Suprapubic skin (tissue), 4 donors: Measurements from ENCODE around the gene SHC4. TPM values are rescaled to one million over a fixed set of nuclear protein-coding genes. Genes with fewer than 3 reads are reported as not detected.

Experiments used
- DNase-seq, 2 donors: peaks; one replicate each; pipeline ENCODE4 v3.0.0-alpha.2; 2019; ENCODE audit warnings: low spot score in 2 of 2
- H3K27ac ChIP-seq: fragments of 200-600 bp; sonication (generic); one replicate; pipeline ENCODE4 v1.5.1; 2019
- H3K27me3 ChIP-seq: fragments of 200-600 bp; sonication (generic); one replicate; pipeline ENCODE4 v1.5.1; 2019
- H3K36me3 ChIP-seq: fragments of 200-600 bp; sonication (generic); one replicate; pipeline ENCODE4 v1.5.1; 2019
- H3K4me1 ChIP-seq: fragments of 200-600 bp; sonication (generic); one replicate; pipeline ENCODE4 v1.5.1; 2019
- H3K4me3 ChIP-seq: fragments of 200-600 bp; sonication (generic); one replicate; pipeline ENCODE4 v1.5.1; 2019; ENCODE audit warnings: mild to moderate bottlenecking
- H3K9me3 ChIP-seq: fragments of 200-600 bp; sonication (generic); one replicate; pipeline ENCODE4 v1.5.1; 2019
- EP300 ChIP-seq: sonication (generic); formaldehyde crosslinking; IDR thresholded peaks from one replicate; pipeline ENCODE4 v1.6.1; 2017; ENCODE audit warnings: antibody characterized with exemption
- POLR2A ChIP-seq, 2 donors: fragments of 450-650 bp; IDR thresholded peaks; one replicate each; pipeline ENCODE4 v1.6.1; 2017; ENCODE audit warnings: antibody characterized with exemption in 2 of 2, mild to moderate bottlenecking in 2 of 2, moderate library complexity in 2 of 2
- POLR2AphosphoS5 ChIP-seq, 3 donors: sonication (generic); formaldehyde crosslinking; IDR thresholded peaks; one replicate each; pipeline ENCODE4 v1.6.1; 2017; ENCODE audit warnings: antibody characterized with exemption in 3 of 3
- WGBS: methylation state at CpG from one replicate; pipeline ENCODE4 v1.1.5; 2018; 5-methylcytosine and 5-hydroxymethylcytosine counted together
- total RNA-seq, 4 donors: library from RNA; depleted of rRNA; stranded (reverse); fragments of >200 nt; gene quantifications; one replicate each; pipeline ENCODE4 v1.1.0, GENCODE V29; 2016
- TF ChIP-seq, protein P1 (sequence below), 2 donors: fragments of 200-600 bp in 1 of 2; fragments of 450-650 bp in 1 of 2; sonication (generic) in 1 of 2; IDR thresholded peaks; one replicate each; pipeline ENCODE4 v1.5.1; 2016 to 2019; ENCODE audit warnings: antibody characterized with exemption in 2 of 2, mild to moderate bottlenecking in 1 of 2, moderate library complexity in 1 of 2

Gene SHC4
- total RNA-seq, 4 donors from 2014 or later, result 1.4 to 2.5 (median 1.6) TPM

DNA sequence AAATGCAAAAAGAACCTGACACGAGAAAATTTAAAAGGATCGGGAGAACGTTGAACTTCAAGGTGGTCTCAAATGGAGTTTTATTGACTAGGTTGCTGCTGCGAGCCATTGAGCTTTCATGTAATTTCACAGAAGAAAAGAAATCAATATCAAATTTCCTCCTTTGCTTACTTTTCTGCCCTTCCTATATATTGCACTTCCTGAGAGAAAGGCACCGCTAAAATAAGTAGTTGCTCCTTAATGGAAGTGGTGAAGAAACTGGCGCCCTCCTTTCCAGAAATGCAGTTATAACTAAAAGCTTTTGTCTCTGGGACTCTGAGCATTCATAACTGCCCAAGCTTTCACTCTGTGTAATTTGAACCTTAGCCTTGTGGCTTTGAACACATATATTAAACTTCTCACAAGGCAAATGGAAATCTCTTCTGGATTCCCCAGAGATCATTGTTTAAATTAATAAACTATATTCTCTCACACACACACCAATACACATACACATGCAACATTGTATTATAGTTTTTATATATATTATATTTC, 72.4 kb downstream of the SHC4 start:
- no peak for TF ChIP-seq POLR2AphosphoS5 (IDR thresholded peaks at IDR 0.05)
- no peak for TF ChIP-seq EP300
- TF ChIP-seq, protein P1, sequence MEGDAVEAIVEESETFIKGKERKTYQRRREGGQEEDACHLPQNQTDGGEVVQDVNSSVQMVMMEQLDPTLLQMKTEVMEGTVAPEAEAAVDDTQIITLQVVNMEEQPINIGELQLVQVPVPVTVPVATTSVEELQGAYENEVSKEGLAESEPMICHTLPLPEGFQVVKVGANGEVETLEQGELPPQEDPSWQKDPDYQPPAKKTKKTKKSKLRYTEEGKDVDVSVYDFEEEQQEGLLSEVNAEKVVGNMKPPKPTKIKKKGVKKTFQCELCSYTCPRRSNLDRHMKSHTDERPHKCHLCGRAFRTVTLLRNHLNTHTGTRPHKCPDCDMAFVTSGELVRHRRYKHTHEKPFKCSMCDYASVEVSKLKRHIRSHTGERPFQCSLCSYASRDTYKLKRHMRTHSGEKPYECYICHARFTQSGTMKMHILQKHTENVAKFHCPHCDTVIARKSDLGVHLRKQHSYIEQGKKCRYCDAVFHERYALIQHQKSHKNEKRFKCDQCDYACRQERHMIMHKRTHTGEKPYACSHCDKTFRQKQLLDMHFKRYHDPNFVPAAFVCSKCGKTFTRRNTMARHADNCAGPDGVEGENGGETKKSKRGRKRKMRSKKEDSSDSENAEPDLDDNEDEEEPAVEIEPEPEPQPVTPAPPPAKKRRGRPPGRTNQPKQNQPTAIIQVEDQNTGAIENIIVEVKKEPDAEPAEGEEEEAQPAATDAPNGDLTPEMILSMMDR (IDR thresholded peaks at IDR 0.05), result no peak
- TF ChIP-seq POLR2A (IDR thresholded peaks at IDR 0.05), result no peak
- Histone ChIP-seq H3K4me3 (no peak overlapping the region), H3K4me1 (no peaks in the 10 kb centered on the region), H3K27ac (no peak overlapping the region), H3K27me3 (no peaks in the 10 kb centered on the region), H3K9me3 (no peaks in the 10 kb centered on the region), H3K36me3 (no peaks in the 10 kb centered on the region)
- 83% methylated on average over 6 of the region's 6 CpGs for WGBS
- DNase-seq, result no peak

DNA sequence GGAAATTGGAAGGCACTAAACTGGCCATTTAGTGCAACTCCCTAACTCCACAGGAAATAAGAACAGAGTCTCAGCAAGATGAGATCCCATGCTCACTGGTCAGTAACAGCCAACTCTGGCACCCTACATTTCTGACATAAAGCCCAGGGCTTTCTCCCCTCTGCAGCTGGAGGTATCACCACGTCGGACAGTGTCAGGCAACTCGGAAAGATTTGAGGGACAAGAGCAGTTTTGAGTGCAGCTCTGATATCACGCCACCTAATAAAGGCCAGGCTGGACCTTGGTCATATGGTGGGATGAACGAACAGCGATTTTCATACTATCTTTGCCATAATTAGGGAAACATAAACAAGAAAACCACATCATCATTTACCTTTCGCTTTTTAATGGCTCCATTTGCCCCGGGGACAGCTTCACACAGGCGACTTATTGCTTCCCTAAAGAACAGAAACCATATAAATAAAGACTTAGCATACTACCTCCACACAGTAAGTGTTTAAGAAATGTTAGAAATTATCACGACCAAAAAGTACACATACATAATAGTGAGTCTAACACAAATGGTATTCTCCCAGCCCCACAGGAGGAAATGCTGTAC, 73.2 kb downstream of the SHC4 start:
- no peak for DNase-seq
- 70% methylated on average over 10 of the region's 10 CpGs for WGBS
- Histone ChIP-seq H3K36me3 (no peaks in the 10 kb centered on the region), H3K4me1 (no peaks in the 10 kb centered on the region), H3K4me3 (no peak overlapping the region), H3K27me3 (no peaks in the 10 kb centered on the region), H3K9me3 (no peaks in the 10 kb centered on the region), H3K27ac (no peak overlapping the region)
- no peak for TF ChIP-seq EP300
- no peak for TF ChIP-seq POLR2A (IDR thresholded peaks at IDR 0.05)
- TF ChIP-seq POLR2AphosphoS5 (IDR thresholded peaks at IDR 0.05), result no peak
- TF ChIP-seq, protein P1 (IDR thresholded peaks at IDR 0.05), result no peak

DNA sequence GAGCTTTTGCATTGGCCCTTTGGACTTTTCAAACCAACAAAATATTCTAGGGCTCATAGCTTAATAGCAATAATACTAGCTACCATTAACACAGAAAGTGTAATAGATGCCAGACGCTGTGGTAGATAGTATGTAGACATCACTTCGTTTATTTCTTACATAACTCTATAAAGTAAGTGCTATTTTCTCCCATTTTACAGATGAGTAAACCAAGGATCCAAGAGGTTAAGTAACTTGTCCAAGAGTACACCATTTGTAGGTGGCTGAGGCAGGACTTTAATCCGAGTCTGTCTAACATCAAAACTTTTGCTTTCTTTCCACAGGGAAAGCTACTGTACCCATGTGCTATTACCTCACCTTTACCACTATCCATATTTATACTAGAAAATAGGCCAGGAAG, 73.8 kb downstream of the SHC4 start:
- no peaks in the 10 kb centered on the region for H3K9me3 ChIP-seq
- H3K4me3 ChIP-seq, result no peak overlapping the region
- H3K4me1 ChIP-seq, result no peaks in the 10 kb centered on the region
- H3K27me3 ChIP-seq, result no peaks in the 10 kb centered on the region
- WGBS, result 88% methylated on average over 3 of the region's 3 CpGs
- TF ChIP-seq POLR2A (IDR thresholded peaks at IDR 0.05), result no peak
- no peaks in the 10 kb centered on the region for H3K36me3 ChIP-seq
- H3K27ac ChIP-seq, result no peak overlapping the region
- no peak for DNase-seq

DNA sequence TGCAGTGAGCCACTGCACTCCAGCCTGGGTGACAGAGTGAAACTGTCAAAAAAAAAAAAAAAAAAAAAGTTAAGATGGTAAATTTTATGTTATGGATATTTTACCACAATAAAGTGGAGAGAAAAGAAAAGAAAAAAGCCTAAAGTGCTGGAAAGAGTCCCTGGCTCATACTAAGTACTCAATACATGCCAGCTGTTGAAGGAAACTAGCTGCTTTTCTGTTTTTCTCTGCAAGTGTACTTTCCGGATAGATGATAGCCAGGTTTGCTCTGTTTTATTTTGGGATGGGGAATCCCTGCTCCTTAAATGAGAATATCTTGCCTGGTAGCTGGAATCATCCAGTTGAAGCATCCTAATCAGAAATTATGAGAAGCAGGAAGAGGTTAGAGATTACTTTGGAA, 74.9 kb downstream of the SHC4 start:
- TF ChIP-seq POLR2A (IDR thresholded peaks at IDR 0.05), result no peak
- TF ChIP-seq POLR2AphosphoS5 (IDR thresholded peaks at IDR 0.05), result no peak
- TF ChIP-seq EP300, result no peak
- TF ChIP-seq, protein P1 (IDR thresholded peaks at IDR 0.05), result no peak
- 57% methylated on average over 1 of the region's 1 CpG for WGBS
- Histone ChIP-seq H3K36me3 (no peaks in the 10 kb centered on the region), H3K4me1 (no peaks in the 10 kb centered on the region), H3K27ac (peak overlapping the region; percentile 62), H3K4me3 (no peak overlapping the region), H3K9me3 (no peaks in the 10 kb centered on the region), H3K27me3 (no peaks in the 10 kb centered on the region)
- DNase-seq, result no peak

DNA sequence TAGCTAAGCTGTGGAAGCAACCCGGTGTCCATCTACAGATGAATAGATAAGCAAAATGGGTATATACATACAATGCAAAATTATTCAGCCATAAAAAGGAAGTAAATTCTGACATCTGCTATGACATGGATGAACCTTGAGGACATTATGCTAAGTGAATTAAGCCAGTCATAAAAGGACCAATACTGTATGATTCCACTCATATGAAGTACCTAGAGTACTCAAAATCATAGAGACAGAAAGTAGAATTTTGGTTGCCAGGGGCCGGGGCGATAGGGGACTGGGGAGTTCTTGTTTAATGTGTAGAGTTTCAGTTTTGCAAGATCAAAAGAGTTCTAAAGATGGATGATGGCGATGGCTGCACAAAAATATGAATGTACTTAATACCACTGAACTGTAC, 75.5 kb downstream of the SHC4 start:
- Histone ChIP-seq H3K4me3 (no peak overlapping the region), H3K4me1 (no peaks in the 10 kb centered on the region), H3K36me3 (no peaks in the 10 kb centered on the region), H3K9me3 (no peaks in the 10 kb centered on the region), H3K27me3 (no peaks in the 10 kb centered on the region), H3K27ac (no peak overlapping the region)
- no peak for DNase-seq
- WGBS, result 89% methylated on average over 4 of the region's 4 CpGs
- TF ChIP-seq, protein P1 (IDR thresholded peaks at IDR 0.05), result no peak
- TF ChIP-seq EP300, result no peak
- TF ChIP-seq POLR2A (IDR thresholded peaks at IDR 0.05), result no peak
- TF ChIP-seq POLR2AphosphoS5 (IDR thresholded peaks at IDR 0.05), result no peak

DNA sequence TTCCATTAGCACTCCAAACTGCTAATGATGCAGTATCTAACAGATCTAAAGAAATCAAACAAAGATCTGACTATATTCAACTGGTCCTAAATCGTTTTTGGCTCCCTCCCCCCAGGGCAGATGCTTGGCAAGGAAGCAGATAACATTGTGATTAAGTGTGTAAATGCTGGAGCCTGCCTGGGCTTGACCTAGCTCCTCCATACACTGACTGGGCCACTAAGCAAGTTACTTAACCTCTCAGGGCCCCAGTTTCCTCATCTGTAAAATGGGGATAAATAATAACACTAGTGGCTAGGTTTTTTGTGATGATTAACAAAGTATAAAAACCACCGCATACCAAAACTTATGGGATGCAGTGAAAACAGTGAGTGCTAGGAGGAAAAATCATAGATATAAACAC, 76.6 kb downstream of the SHC4 start:
- no peak for DNase-seq
- Histone ChIP-seq H3K36me3 (no peaks in the 10 kb centered on the region), H3K27me3 (no peaks in the 10 kb centered on the region), H3K27ac (no peak overlapping the region), H3K9me3 (no peaks in the 10 kb centered on the region), H3K4me3 (no peak overlapping the region), H3K4me1 (no peaks in the 10 kb centered on the region)
- 53% methylated on average over 2 of the region's 2 CpGs for WGBS
- TF ChIP-seq, protein P1 (IDR thresholded peaks at IDR 0.05), result no peak
- TF ChIP-seq EP300, result no peak
- no peak for TF ChIP-seq POLR2AphosphoS5 (IDR thresholded peaks at IDR 0.05)
- no peak for TF ChIP-seq POLR2A (IDR thresholded peaks at IDR 0.05)
